ENCODE results near the gene C1orf232. TPM values are rescaled to one million over a fixed set of nuclear protein-coding genes. Genes with fewer than 3 reads are reported as not detected.

C1orf232 gene
- total RNA-seq, 2 donors from 2014 or later = not detected

GRCh38 chr1:26169669-26170471 is 1.1 kb upstream of the C1orf232 start, which contains the start of gene ZNF593:
TSS of gene ZNF593 (plus strand) at chr1:26169908. CDS start at chr1:26169984, 76 bp downstream.
- H3K9me3 ChIP-seq = no peaks in the 10 kb centered on the region
- H3K36me3 ChIP-seq = no peaks in the 10 kb centered on the region
- intact Hi-C loops (cut with DNase I) = loop anchor here (5.0 to 10.0 kb wide), 2 partner anchors 62 to 155 kb away; partner anchors contain the start of gene CEP85
- peak within 1 kb of the TSS; percentile 85 to 97 for H3K9ac ChIP-seq (ENCODE audit: low read depth in 2 of 2, low read length in 2 of 2)
- H3K4me1 ChIP-seq = peaks cover 6% of the 10 kb centered on the region
- no peaks in the 10 kb centered on the region for H3K27me3 ChIP-seq
- peak within 1 kb of the TSS; percentile 48 for H3K27ac ChIP-seq
- peak within 1 kb of the TSS; percentile 92 for H3K4me3 ChIP-seq
- peak; percentile 88 for TF ChIP-seq CTCF (IDR thresholded peaks at IDR 0.05)
- peak; percentile 92 for DNase-seq

GRCh38 chr1:26169198-26169554 is 413 bp upstream of the C1orf232 start:
- no peak for DNase-seq
- Histone ChIP-seq H3K4me3 (peak overlapping the region; percentile 92), H3K9me3 (no peaks in the 10 kb centered on the region), H3K4me1 (peaks cover 6% of the 10 kb centered on the region), H3K27me3 (no peaks in the 10 kb centered on the region), H3K9ac (ENCODE audit: low read depth in 2 of 2, low read length in 2 of 2) (peak overlapping the region in 1 of 2 donors; percentile 85), H3K27ac (no peak overlapping the region), H3K36me3 (no peaks in the 10 kb centered on the region)
- TF ChIP-seq CTCF (IDR thresholded peaks at IDR 0.05) = no peak
- intact Hi-C loops (cut with DNase I) = loop anchor here (5.0 to 10.0 kb wide), 2 partner anchors 63 to 156 kb away; partner anchors contain the start of gene CEP85

GRCh38 chr1:26166719-26167281 is 2.0 kb downstream of the C1orf232 start:
- Histone ChIP-seq H3K9me3 (no peaks in the 10 kb centered on the region), H3K4me1 (peaks cover 6% of the 10 kb centered on the region), H3K9ac (ENCODE audit: low read depth in 2 of 2, low read length in 2 of 2) (no peak overlapping the region), H3K27ac (no peak overlapping the region), H3K36me3 (no peaks in the 10 kb centered on the region), H3K27me3 (no peaks in the 10 kb centered on the region), H3K4me3 (no peak overlapping the region)
- no peak for DNase-seq
- intact Hi-C loops (cut with DNase I) = loop anchor here (5.0 to 10.0 kb wide), 2 partner anchors 66 to 158 kb away; partner anchors contain the start of gene CEP85
- TF ChIP-seq CTCF (IDR thresholded peaks at IDR 0.05) = no peak

GRCh38 chr1:26164861-26165842 is 3.6 kb downstream of the C1orf232 start:
- H3K4me3 ChIP-seq = no peak overlapping the region
- H3K36me3 ChIP-seq = no peaks in the 10 kb centered on the region
- no peak for TF ChIP-seq CTCF (IDR thresholded peaks at IDR 0.05)
- peaks cover 6% of the 10 kb centered on the region for H3K4me1 ChIP-seq
- H3K9me3 ChIP-seq = no peaks in the 10 kb centered on the region
- no peak overlapping the region for H3K9ac ChIP-seq (ENCODE audit: low read depth in 2 of 2, low read length in 2 of 2)
- DNase-seq = no peak
- H3K27ac ChIP-seq = no peak overlapping the region
- intact Hi-C loops (cut with DNase I) = loop anchor here (5.0 to 10.0 kb wide), 3 partner anchors 58 to 160 kb away; partner anchors contain the start of gene CEP85
- no peaks in the 10 kb centered on the region for H3K27me3 ChIP-seq
